D721Med (cell line): ENCODE results near the gene ERBB4.

Experiments used
- DNase-seq: peaks from one replicate; pipeline ENCODE4 v3.0.0; 2011; ENCODE audit warnings: low spot score; ENCODE audit not compliant: insufficient read length
- FAIRE-seq: peaks from 2 replicates; lab custom pipeline; 2011; peaks lifted over from hg19 to GRCh38; lab: Jason Lieb, UNC
- CTCF ChIP-seq: IDR thresholded peaks from 2 replicates; pipeline ENCODE4 v1.5.1; 2012; ENCODE audit warnings: mild to moderate bottlenecking, control low read depth; ENCODE audit not compliant: insufficient read depth; ENCODE audit errors: missing control alignments

Gene ERBB4

GRCh38 chr2:211789982-211790381 lies 748.6 kb downstream of the ERBB4 start:
- DNase-seq, result no peak
- peak; percentile 61 for FAIRE-seq
- TF ChIP-seq CTCF, result no peak

- DNase-seq (no peak), FAIRE-seq (no peak)
- TF ChIP-seq CTCF, result no peak
Measured at GRCh38 chr2:211766689-211767088, 771.9 kb downstream of the ERBB4 start.

GRCh38 chr2:211762479-211762878 lies 776.1 kb downstream of the ERBB4 start:
- no peak for TF ChIP-seq CTCF
- DNase-seq (no peak), FAIRE-seq (no peak)

GRCh38 chr2:211760103-211760502 lies 778.5 kb downstream of the ERBB4 start:
- FAIRE-seq, result peak; percentile 16
- DNase-seq, result no peak
- no peak for TF ChIP-seq CTCF

- no peak for TF ChIP-seq CTCF
- FAIRE-seq, result no peak
- DNase-seq, result no peak
Measured at GRCh38 chr2:211756266-211756665, 782.3 kb downstream of the ERBB4 start.

- TF ChIP-seq CTCF, result no peak
- DNase-seq (no peak), FAIRE-seq (no peak)
Measured at GRCh38 chr2:211755187-211755586, 783.4 kb downstream of the ERBB4 start.

GRCh38 chr2:211751848-211752247 lies 786.8 kb downstream of the ERBB4 start:
- no peak for DNase-seq

More at GRCh38 chr2:211751848-211752247, 786.8 kb downstream of the ERBB4 start:
- TF ChIP-seq CTCF, result no peak
- peak; percentile 79 for FAIRE-seq
